ENCODE measurements around the gene PXK. TPM values are rescaled to one million over a fixed set of nuclear protein-coding genes. Genes with fewer than 3 reads are reported as not detected.

PXK gene
- total RNA-seq, 4 donors from 2014 or later = 28.2 to 35.3 (median 30.3) TPM

- TF ChIP-seq POLR2A (IDR thresholded peaks at IDR 0.05; ENCODE audit: low read depth) (no peak), POLR2AphosphoS5 (IDR thresholded peaks at IDR 0.05) (no peak), EP300 (IDR thresholded peaks at IDR 0.05) (no peak)
- TF ChIP-seq, protein P1, sequence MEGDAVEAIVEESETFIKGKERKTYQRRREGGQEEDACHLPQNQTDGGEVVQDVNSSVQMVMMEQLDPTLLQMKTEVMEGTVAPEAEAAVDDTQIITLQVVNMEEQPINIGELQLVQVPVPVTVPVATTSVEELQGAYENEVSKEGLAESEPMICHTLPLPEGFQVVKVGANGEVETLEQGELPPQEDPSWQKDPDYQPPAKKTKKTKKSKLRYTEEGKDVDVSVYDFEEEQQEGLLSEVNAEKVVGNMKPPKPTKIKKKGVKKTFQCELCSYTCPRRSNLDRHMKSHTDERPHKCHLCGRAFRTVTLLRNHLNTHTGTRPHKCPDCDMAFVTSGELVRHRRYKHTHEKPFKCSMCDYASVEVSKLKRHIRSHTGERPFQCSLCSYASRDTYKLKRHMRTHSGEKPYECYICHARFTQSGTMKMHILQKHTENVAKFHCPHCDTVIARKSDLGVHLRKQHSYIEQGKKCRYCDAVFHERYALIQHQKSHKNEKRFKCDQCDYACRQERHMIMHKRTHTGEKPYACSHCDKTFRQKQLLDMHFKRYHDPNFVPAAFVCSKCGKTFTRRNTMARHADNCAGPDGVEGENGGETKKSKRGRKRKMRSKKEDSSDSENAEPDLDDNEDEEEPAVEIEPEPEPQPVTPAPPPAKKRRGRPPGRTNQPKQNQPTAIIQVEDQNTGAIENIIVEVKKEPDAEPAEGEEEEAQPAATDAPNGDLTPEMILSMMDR (IDR thresholded peaks at IDR 0.05) = no peak
- no peak for DNase-seq (ENCODE audit: extremely low spot score)
- H3K27me3 ChIP-seq = no peaks in the 10 kb centered on the region
- no peaks in the 10 kb centered on the region for H3K9me3 ChIP-seq
- intact Hi-C loops (cut with DNase I) = no loop called here
- H3K4me3 ChIP-seq = no peak overlapping the region
- no peaks in the 10 kb centered on the region for H3K4me1 ChIP-seq
- WGBS = 70% methylated on average over 9 of the region's 9 CpGs
- no peak overlapping the region for H3K27ac ChIP-seq (replicated peaks in 1 of 4)
- peaks cover 0 to 38% (median 9%) of the 10 kb centered on the region in 4 donors for H3K36me3 ChIP-seq
Measured at GRCh38 chr3:58291671-58292338, 40.9 kb upstream of the PXK start.

GRCh38 chr3:58292866-58293265 is 39.8 kb upstream of the PXK start:
- no peak for DNase-seq (ENCODE audit: extremely low spot score)
- H3K36me3 ChIP-seq = peaks cover 0 to 27% (median 8%) of the 10 kb centered on the region in 4 donors
- H3K27ac ChIP-seq (replicated peaks in 1 of 4) = no peak overlapping the region
- H3K4me1 ChIP-seq = no peaks in the 10 kb centered on the region
- TF ChIP-seq EP300 (IDR thresholded peaks at IDR 0.05) (no peak), POLR2A (IDR thresholded peaks at IDR 0.05; ENCODE audit: low read depth) (no peak), POLR2AphosphoS5 (IDR thresholded peaks at IDR 0.05) (no peak)
- TF ChIP-seq, protein P1 (IDR thresholded peaks at IDR 0.05) = no peak
- no peaks in the 10 kb centered on the region for H3K27me3 ChIP-seq
- no peaks in the 10 kb centered on the region for H3K9me3 ChIP-seq
- WGBS = 94% methylated on average over 9 of the region's 10 CpGs
- intact Hi-C loops (cut with DNase I) = no loop called here
- H3K4me3 ChIP-seq = no peak overlapping the region

DNA sequence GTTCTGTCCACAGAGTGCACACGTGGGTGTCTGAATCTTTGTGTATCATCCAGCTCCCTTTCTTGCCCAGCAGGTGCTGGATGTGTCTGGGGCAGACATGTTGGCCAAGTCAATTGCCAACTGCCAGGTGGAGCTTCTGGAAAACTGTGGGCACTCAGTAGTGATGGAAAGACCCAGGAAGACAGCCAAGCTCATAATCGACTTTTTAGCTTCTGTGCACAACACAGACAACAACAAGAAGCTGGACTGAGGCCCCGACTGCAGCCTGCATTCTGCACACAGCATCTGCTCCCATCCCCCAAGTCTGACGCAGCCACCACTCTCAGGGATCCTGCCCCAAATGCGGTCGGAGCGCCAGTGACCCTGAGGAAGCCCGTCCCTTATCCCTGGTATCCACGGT is 39.2 kb upstream of the PXK start:
- no peak for DNase-seq (ENCODE audit: extremely low spot score)
- TF ChIP-seq EP300 (IDR thresholded peaks at IDR 0.05) (no peak), POLR2A (IDR thresholded peaks at IDR 0.05; ENCODE audit: low read depth) (no peak), POLR2AphosphoS5 (IDR thresholded peaks at IDR 0.05) (no peak)
- TF ChIP-seq, protein P1 (IDR thresholded peaks at IDR 0.05) = no peak
- H3K9me3 ChIP-seq = no peaks in the 10 kb centered on the region
- H3K4me1 ChIP-seq = no peaks in the 10 kb centered on the region
- H3K4me3 ChIP-seq = no peak overlapping the region
- H3K27ac ChIP-seq (replicated peaks in 1 of 4) = no peak overlapping the region
- peaks cover 0 to 21% (median 5%) of the 10 kb centered on the region in 4 donors for H3K36me3 ChIP-seq
- intact Hi-C loops (cut with DNase I) = no loop called here
- H3K27me3 ChIP-seq = no peaks in the 10 kb centered on the region
- WGBS = 90% methylated on average over 6 of the region's 9 CpGs

- Histone ChIP-seq H3K9me3 (no peaks in the 10 kb centered on the region), H3K4me3 (no peak overlapping the region), H3K27ac (replicated peaks in 1 of 4) (no peak overlapping the region), H3K4me1 (peaks cover 0 to 11% (median 1%) of the 10 kb centered on the region in 4 donors), H3K36me3 (peaks cover 0 to 16% (median 5%) of the 10 kb centered on the region in 4 donors), H3K27me3 (peaks cover 0 to 8% (median 0%) of the 10 kb centered on the region in 4 donors)
- intact Hi-C loops (cut with DNase I) = no loop called here
- WGBS = 55% methylated on average over 5 of the region's 5 CpGs
- no peak for DNase-seq (ENCODE audit: extremely low spot score)
- TF ChIP-seq, protein P1 (IDR thresholded peaks at IDR 0.05) = no peak
- TF ChIP-seq POLR2AphosphoS5 (IDR thresholded peaks at IDR 0.05) = no peak
- TF ChIP-seq POLR2A (IDR thresholded peaks at IDR 0.05; ENCODE audit: low read depth) = no peak
- no peak for TF ChIP-seq EP300 (IDR thresholded peaks at IDR 0.05)
Measured at GRCh38 chr3:58296269-58296668, 36.4 kb upstream of the PXK start.
